ENCODE results near the gene ASCL1.

Gene ASCL1

DNA sequence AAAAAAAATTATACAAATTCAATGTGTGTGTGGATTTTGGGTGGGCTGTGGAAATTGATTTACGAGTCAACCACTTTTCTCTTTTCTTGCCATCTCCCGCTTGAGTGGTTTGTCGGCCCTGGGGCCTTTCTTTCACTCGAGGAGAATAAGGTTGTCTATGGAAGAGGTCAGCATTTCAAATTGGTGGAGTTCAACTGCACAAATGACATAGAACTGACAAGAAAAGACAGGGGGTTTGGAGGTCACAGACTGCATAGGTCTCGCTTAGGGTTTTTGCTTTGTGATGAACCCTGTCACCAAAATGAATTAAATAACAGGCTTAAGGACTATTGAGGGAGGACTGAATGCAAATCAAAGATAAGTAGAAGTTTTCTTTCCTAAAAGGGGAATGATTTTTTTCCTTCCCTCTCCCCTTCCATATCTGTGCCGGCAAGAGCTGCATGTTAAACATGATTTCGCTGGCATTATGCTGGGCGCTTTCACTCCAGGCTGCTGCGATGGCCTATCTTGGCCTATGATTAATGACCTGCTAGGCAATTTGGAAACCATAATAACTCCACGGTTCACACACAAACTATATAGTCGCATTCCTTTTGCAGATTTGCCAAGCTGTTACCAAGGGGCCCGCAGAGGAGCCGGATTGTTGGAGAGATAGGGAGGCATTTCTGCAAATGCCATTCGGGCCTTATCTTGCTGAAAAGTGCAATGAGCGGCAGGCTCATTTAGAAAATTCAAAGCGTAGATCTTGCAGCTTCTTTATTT, 20.7 kb downstream of the ASCL1 start:
- no peak for DNase-seq (ENCODE audit: low read depth in 2 of 2)

DNA sequence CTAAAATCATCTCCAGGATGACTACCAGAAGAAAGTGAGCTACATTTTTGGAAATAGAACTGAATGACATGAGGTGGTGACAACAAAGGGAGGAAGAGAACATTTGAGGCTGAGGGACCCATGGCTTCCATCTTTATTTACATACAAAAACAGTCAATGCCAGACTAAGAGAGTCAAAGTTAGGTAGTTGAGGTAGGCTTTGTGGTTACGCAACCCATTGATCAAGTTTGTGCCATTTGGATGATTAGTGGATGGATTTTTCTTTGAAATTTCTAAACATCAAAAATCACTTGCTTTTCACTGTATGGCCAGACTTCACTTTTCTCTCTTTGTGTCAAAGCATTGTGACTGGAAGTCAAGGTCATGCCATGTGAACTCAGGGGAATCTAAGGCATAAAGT, 22.9 kb downstream of the ASCL1 start:
- no peak for DNase-seq (ENCODE audit: low read depth in 2 of 2)

DNA sequence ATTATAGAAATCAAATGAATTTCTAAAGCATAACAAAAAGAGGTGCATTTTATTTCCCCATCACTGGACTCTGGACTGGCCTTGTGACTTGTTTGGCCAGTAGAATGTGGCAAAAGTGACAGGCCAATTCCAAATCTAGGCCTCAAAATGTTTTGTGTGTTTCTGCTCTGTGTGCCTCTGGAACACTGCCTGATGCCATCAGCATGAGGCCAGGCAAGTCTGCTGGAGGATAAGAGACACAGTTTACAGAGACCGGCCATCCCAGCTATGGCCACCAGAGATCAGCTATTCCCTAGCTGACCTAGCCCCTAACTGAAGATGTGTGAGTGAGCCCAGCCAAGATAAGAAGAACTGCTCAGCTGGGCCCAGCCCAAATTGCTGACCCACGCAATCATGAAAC, 32.9 kb downstream of the ASCL1 start:
- DNase-seq (ENCODE audit: low read depth in 2 of 2), result no peak

DNA sequence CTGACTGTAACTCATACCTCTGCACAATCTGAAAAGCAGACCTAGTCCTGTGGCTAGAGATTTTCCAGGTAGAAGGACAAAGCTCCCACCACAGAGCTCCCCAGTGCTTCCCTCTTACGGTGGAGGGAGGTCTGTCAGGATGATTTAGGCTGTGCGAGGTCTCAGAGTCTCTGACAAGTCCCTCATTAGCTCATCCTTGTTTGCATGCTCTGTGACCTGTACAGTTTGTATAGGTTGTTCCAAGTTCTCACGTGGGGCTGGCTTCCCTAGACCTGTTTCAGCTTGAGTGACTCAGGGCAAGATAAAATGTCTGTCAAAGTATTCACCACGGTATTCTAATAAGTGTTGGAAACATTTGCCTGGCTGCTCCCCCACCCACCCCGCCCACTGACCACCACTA, 34.8 kb downstream of the ASCL1 start:
- no peak for DNase-seq (ENCODE audit: low read depth in 2 of 2)

DNA sequence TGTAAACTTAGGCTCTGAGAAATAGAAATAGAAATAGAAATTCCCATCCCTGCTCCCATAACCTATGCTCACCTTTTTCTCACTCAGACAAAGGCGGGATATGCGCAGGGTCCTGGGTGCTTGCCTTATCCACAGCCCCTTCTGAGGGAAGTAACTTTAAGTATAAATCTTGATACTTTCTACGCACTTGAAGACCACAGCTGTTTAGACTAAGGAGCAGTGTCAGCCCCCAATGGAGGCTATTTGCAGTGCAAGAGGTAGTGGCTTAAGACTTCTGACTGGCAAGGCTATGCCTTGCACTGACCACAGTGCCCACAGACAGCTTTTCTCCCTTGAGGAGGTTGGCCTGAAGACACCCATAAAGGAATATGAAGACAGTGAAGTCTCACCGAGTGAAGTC, 35.2 kb downstream of the ASCL1 start:
- no peak for DNase-seq (ENCODE audit: low read depth in 2 of 2)

DNA sequence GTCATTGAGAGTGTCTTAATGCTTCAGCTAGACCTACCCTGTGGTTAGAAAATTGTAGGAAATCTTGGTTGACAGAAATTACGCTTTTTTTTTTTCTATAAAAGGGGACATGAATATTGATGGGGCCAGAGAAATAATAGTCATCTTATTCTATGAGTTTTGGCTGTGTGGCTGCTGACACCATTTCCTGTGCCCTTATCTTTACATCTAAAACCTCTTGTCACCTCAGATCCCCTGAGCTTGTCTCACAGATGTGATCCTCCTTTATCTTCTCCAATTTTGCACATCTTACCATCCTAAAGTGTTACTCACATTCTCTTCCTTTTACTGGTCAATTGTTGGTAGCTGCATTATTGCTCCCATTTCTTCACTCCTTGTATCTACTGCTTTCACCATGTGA, 36.1 kb downstream of the ASCL1 start:
- DNase-seq (ENCODE audit: low read depth in 2 of 2), result no peak

DNA sequence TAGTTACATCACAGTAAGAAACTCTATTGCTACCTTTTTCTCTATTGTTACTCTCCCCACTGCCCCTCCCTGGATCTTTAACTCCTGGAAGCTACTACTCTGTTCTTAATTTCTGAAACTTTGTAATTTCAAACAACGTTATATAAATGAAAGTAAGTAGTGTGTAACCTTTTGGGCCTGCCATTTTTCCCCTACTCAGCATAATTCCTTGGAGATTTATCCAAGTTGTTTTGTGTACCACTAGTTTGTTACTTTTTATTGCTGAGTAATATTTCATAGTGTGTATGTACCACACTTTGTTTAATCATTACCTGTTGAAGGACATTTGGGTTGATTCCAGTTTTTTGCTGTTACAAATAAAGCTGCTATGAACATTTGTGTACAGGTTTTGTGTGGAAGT, 37.9 kb downstream of the ASCL1 start:
- no peak for DNase-seq (ENCODE audit: low read depth in 2 of 2)

Data from stimulated activated CD8-positive, alpha-beta memory T cell treated with anti-CD3 and anti-CD28 coated beads, Interleukin-2, amount 100 ng/mL, for 1 hour (primary cell).